GM12864 (cell line): Measurements from ENCODE around the gene CCL24.

Experiments
- DNase-seq: peaks from one replicate; pipeline ENCODE4 v3.0.0-alpha.2; 2011; ENCODE audit warnings: low read depth
- H3K4me3 ChIP-seq: 2 replicates; pipeline ENCODE4 v1.5.1; 2011; ENCODE audit warnings: mild to moderate bottlenecking, low read depth, low read length, control low read depth
- CTCF ChIP-seq: IDR thresholded peaks from 2 replicates; pipeline ENCODE4 v1.5.1; 2011; ENCODE audit warnings: low read depth, mild to moderate bottlenecking, moderate library complexity, low read length, control low read depth, inconsistent platforms; ENCODE audit errors: missing control alignments

CCL24 gene

GRCh38 chr7:75809396-75809795 lies 4.2 kb downstream of the CCL24 start:
- no peak for TF ChIP-seq CTCF
- DNase-seq = no peak
- no peak overlapping the region for H3K4me3 ChIP-seq

- DNase-seq = no peak
- no peak for TF ChIP-seq CTCF
- H3K4me3 ChIP-seq = no peak overlapping the region
Observed at GRCh38 chr7:75808106-75808505, 5.5 kb downstream of the CCL24 start.

GRCh38 chr7:75807452-75807851 lies 6.2 kb downstream of the CCL24 start:
- no peak for DNase-seq
- no peak overlapping the region for H3K4me3 ChIP-seq
- TF ChIP-seq CTCF = no peak

- no peak for TF ChIP-seq CTCF
- DNase-seq = no peak
- H3K4me3 ChIP-seq = no peak overlapping the region
Observed at GRCh38 chr7:75806560-75807307, 6.9 kb downstream of the CCL24 start.

- DNase-seq = no peak
- TF ChIP-seq CTCF = no peak
- no peak overlapping the region for H3K4me3 ChIP-seq
Observed at GRCh38 chr7:75804705-75805104, 8.9 kb downstream of the CCL24 start.

- no peak for DNase-seq
- TF ChIP-seq CTCF = no peak
- H3K4me3 ChIP-seq = no peak overlapping the region
Observed at GRCh38 chr7:75804004-75804403, 9.6 kb downstream of the CCL24 start.

- no peak for DNase-seq
- TF ChIP-seq CTCF = no peak
- no peak overlapping the region for H3K4me3 ChIP-seq
Observed at GRCh38 chr7:75802552-75802821, 11.1 kb downstream of the CCL24 start.
